Endothelial cell of umbilical vein (primary cell): ENCODE data around the gene C10orf88. TPM values are rescaled to one million over a fixed set of nuclear protein-coding genes. Genes with fewer than 3 reads are reported as not detected.

Experiments used
- BruUV-seq: library from RNA; stranded (reverse); fragments of 400-500 nt; replicated peaks from 2 replicates; lab custom pipeline; 2021; lab: Mats Ljungman, UMichigan
- CTCF ChIA-PET: fragments of 300-600, 350-600 bp; sonication (Branson Sonifier 250); formaldehyde crosslinking; loops from one replicate; lab custom pipeline; 2021; ENCODE audit warnings: antibody characterized with exemption, inconsistent platforms; lab: Charles Lee
- POLR2A ChIA-PET: fragments of 300-600, 350-600 bp; sonication (Branson Sonifier 250); formaldehyde crosslinking; loops from one replicate; lab custom pipeline; 2021; ENCODE audit warnings: antibody characterized with exemption, inconsistent platforms; lab: Charles Lee
- DNase-seq: peaks from one replicate; pipeline ENCODE4 v3.0.0-alpha.2; 2011; ENCODE audit warnings: low read depth, low spot score
- FAIRE-seq: peaks from 2 replicates; lab custom pipeline; 2011; peaks lifted over from hg19 to GRCh38; lab: Jason Lieb, UNC
- H2AFZ ChIP-seq: 2 replicates; pipeline ENCODE4 v1.6.0; 2012; ENCODE audit warnings: low read depth, low read length, control low read depth, inconsistent platforms
- H3K27ac ChIP-seq: 2 replicates; pipeline ENCODE4 v1.5.1; 2011; ENCODE audit warnings: low read depth, mild to moderate bottlenecking, control low read depth, low read length, moderate library complexity; ENCODE audit not compliant: insufficient read depth
- H3K27me3 ChIP-seq, 2 experiments: 2 replicates each; pipeline versions ENCODE4 v1.6.0 to v1.6.1; 2011; ENCODE audit warnings: low read length in 2 of 2, mixed read lengths in 1 of 2; ENCODE audit not compliant: control insufficient read depth in 2 of 2, insufficient read depth in 2 of 2
- H3K36me3 ChIP-seq, 2 experiments: 2 replicates in 1 of 2; 3 replicates in 1 of 2; pipeline ENCODE4 v1.5.1; 2011; ENCODE audit warnings: low read length in 2 of 2, mild to moderate bottlenecking in 1 of 2, moderate library complexity in 1 of 2; ENCODE audit not compliant: control insufficient read depth in 2 of 2, insufficient read depth in 2 of 2; ENCODE audit errors: extremely low read depth in 1 of 2
- H3K4me1 ChIP-seq: 3 replicates; pipeline ENCODE4 v1.5.1; 2011; ENCODE audit warnings: mild to moderate bottlenecking, low read length; ENCODE audit not compliant: control insufficient read depth, insufficient read depth; ENCODE audit errors: extremely low read depth
- H3K4me2 ChIP-seq: 2 replicates; pipeline ENCODE4 v1.6.1; 2011; ENCODE audit warnings: low read length, control low read depth, mixed read lengths; ENCODE audit not compliant: insufficient read depth
- H3K4me3 ChIP-seq, 3 experiments: fragments of 200-600 bp in 1 of 3; sonication (generic), shearing (Covaris generic) in 1 of 3; replicated peaks in 1 of 3; 2 replicates each; pipeline ENCODE4 v1.5.1; 2011 to 2016; ENCODE audit warnings: control low read depth in 3 of 3, low read length in 3 of 3, mild to moderate bottlenecking in 2 of 3, inconsistent platforms in 1 of 3, low read depth in 1 of 3, moderate library complexity in 1 of 3; ENCODE audit not compliant: insufficient read depth in 1 of 3
- H3K79me2 ChIP-seq: 2 replicates; pipeline ENCODE4 v1.6.0; 2012; ENCODE audit warnings: low read length, inconsistent platforms; ENCODE audit not compliant: control insufficient read depth, insufficient read depth
- H3K9ac ChIP-seq: replicated peaks from 2 replicates; pipeline ENCODE3; 2011; ENCODE audit warnings: low read length, control low read depth; ENCODE audit not compliant: insufficient read depth; ENCODE audit errors: extremely low read depth
- H3K9me1 ChIP-seq: replicated peaks from 3 replicates; pipeline ENCODE4 v1.6.0; 2011; ENCODE audit warnings: mild to moderate bottlenecking, low read length; ENCODE audit not compliant: control insufficient read depth, insufficient read depth; ENCODE audit errors: extremely low read depth
- H3K9me3 ChIP-seq: replicated peaks from 2 replicates; pipeline ENCODE4 v1.5.1; 2012; ENCODE audit warnings: low read length, inconsistent platforms; ENCODE audit not compliant: control insufficient read depth, insufficient read depth
- H4K20me1 ChIP-seq: replicated peaks from 2 replicates; pipeline ENCODE3; 2011; ENCODE audit warnings: mild to moderate bottlenecking, low read length; ENCODE audit not compliant: control insufficient read depth, insufficient read depth; ENCODE audit errors: extremely low read depth
- EZH2 ChIP-seq: IDR thresholded peaks from 2 replicates; pipeline ENCODE4 v1.6.1; 2012; ENCODE audit warnings: borderline replicate concordance, low read depth, mild to moderate bottlenecking, moderate library complexity, low read length, inconsistent platforms; ENCODE audit not compliant: severe bottlenecking
- FOS ChIP-seq: IDR thresholded peaks from 2 replicates; pipeline ENCODE4 v1.6.1; 2011; ENCODE audit warnings: mild to moderate bottlenecking, low read length, moderate library complexity, borderline replicate concordance; ENCODE audit not compliant: insufficient read depth
- GATA2 ChIP-seq: IDR thresholded peaks from 2 replicates; pipeline ENCODE4 v1.7.0; 2011; ENCODE audit warnings: low read depth, mild to moderate bottlenecking, moderate library complexity, mixed read lengths, low read length; ENCODE audit not compliant: insufficient read length, insufficient read depth
- JUN ChIP-seq: IDR thresholded peaks from 2 replicates; pipeline ENCODE4 v1.6.1; 2011; ENCODE audit warnings: borderline replicate concordance, low read depth; ENCODE audit not compliant: insufficient read length, insufficient read depth
- MYC ChIP-seq: IDR thresholded peaks from one replicate; pipeline ENCODE4 v1.6.1; 2011; ENCODE audit warnings: mild to moderate bottlenecking, low read depth, low read length
- POLR2A ChIP-seq: IDR thresholded peaks from 2 replicates; pipeline ENCODE4 v1.6.1; 2012; ENCODE audit warnings: low read depth, mild to moderate bottlenecking, control low read depth, low read length
- POLR2AphosphoS5 ChIP-seq: IDR thresholded peaks from 2 replicates; pipeline ENCODE4 v1.6.1; 2012; ENCODE audit warnings: low read depth, mild to moderate bottlenecking, control low read depth, low read length, moderate library complexity; ENCODE audit not compliant: insufficient read depth
- dilution Hi-C: fragments of 300-500 bp; cut with MboI; formaldehyde crosslinking; loops from one replicate; pipeline ENCODE4 v1.15.0; 2019; ENCODE audit warnings: low sequenced_read_pairs; ENCODE audit not compliant: extremely low pct_ligation_motif_present
- intact Hi-C: fragments of 100-400 bp; cut with micrococcal nuclease; formaldehyde crosslinking; loops from one replicate; pipeline ENCODE4 v1.10.0; 2022
- polyA plus RNA-seq, 4 experiments: library from polyadenylated mRNA; depleted of rRNA in 3 of 4; stranded (reverse) in 3 of 4; unstranded in 1 of 4; fragments of >200 nt; gene quantifications; 2 replicates each; pipeline versions ENCODE4 v1.2.1 to v1.2.3, GENCODE V29; 2011 to 2012; ENCODE audit warnings: missing spikeins in 1 of 4
- total RNA-seq: library from RNA; stranded (reverse); gene quantifications from 2 replicates; pipeline ENCODE4 v1.2.3, GENCODE V29; 2021
- TF ChIP-seq, protein P1 (sequence below): IDR thresholded peaks from 2 replicates; pipeline ENCODE4 v1.6.1; 2011; ENCODE audit not compliant: insufficient read depth, insufficient read length
- TF ChIP-seq, protein P2 (sequence below), 2 donors: IDR thresholded peaks; 1 replicate in 1 of 2; 2 replicates in 1 of 2; pipeline ENCODE4 v1.5.1; 2011; ENCODE audit warnings: low read length in 2 of 2, mild to moderate bottlenecking in 2 of 2, moderate library complexity in 2 of 2, control low read depth in 1 of 2, inconsistent platforms in 1 of 2, low read depth in 1 of 2; ENCODE audit not compliant: insufficient read depth in 1 of 2; ENCODE audit errors: extremely low read depth in 1 of 2

Gene C10orf88
- total and polyA plus RNA-seq, 2 donors (not counting 3 experiments of a cell fraction or from before 2014, with no cell fraction given) = 3.6 to 13.2 TPM

DNA sequence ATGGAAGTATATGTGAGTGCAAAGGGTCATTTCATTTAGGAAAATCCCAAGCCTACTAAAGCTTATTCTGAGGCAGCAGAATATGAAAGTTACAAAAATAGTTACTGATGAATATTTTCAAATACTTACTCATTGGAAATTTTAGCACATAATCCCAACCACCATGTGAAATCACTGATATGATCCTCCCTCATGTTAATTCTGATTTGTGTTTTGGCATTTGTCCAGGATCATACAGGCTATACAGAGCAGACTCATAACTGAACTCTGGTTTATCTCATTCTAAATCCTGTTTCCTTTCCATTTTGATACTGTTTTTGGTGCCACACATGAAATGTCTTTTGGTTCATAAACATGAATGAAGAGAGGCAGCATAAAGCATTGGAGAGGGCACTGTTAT lies 71.3 kb downstream of the C10orf88 start:
- CTCF ChIA-PET = no interaction called here
- H3K9me1 ChIP-seq = no peaks in the 10 kb centered on the region
- no peak overlapping the region for H3K4me2 ChIP-seq
- no peak overlapping the region for H3K4me3 ChIP-seq
- dilution Hi-C loops = no loop called here
- H2AFZ ChIP-seq = no peak overlapping the region
- no peaks in the 10 kb centered on the region for H3K27me3 ChIP-seq
- intact Hi-C loops = no loop called here
- H4K20me1 ChIP-seq = no peaks in the 10 kb centered on the region
- TF ChIP-seq GATA2 (no peak), EZH2 (no peak), POLR2A (no peak), JUN (no peak), FOS (no peak), POLR2AphosphoS5 (no peak), MYC (no peak)
- TF ChIP-seq, protein P1, sequence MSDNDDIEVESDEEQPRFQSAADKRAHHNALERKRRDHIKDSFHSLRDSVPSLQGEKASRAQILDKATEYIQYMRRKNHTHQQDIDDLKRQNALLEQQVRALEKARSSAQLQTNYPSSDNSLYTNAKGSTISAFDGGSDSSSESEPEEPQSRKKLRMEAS = no peak
- TF ChIP-seq, protein P2, sequence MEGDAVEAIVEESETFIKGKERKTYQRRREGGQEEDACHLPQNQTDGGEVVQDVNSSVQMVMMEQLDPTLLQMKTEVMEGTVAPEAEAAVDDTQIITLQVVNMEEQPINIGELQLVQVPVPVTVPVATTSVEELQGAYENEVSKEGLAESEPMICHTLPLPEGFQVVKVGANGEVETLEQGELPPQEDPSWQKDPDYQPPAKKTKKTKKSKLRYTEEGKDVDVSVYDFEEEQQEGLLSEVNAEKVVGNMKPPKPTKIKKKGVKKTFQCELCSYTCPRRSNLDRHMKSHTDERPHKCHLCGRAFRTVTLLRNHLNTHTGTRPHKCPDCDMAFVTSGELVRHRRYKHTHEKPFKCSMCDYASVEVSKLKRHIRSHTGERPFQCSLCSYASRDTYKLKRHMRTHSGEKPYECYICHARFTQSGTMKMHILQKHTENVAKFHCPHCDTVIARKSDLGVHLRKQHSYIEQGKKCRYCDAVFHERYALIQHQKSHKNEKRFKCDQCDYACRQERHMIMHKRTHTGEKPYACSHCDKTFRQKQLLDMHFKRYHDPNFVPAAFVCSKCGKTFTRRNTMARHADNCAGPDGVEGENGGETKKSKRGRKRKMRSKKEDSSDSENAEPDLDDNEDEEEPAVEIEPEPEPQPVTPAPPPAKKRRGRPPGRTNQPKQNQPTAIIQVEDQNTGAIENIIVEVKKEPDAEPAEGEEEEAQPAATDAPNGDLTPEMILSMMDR (IDR thresholded peaks at IDR 0.05; ENCODE audit: extremely low read depth in 1 of 2, insufficient read depth in 1 of 2, low read depth in 1 of 2, low read length in 2 of 2) = no peak
- peaks cover 18% of the 10 kb centered on the region for H3K4me1 ChIP-seq
- no peak overlapping the region for H3K9ac ChIP-seq
- FAIRE-seq (no peak), DNase-seq (peak; percentile 49)
- no peaks in the 10 kb centered on the region for H3K9me3 ChIP-seq
- no peak overlapping the region for H3K27ac ChIP-seq
- no peaks in the 10 kb centered on the region for H3K36me3 ChIP-seq
- BruUV-seq = no TSS peak
- POLR2A ChIA-PET = no interaction called here
- peaks cover 17% of the 10 kb centered on the region for H3K79me2 ChIP-seq

Other genes starting within 250 kb of the C10orf88 start
- gene CUZD1, start 108.4 kb downstream of the C10orf88 start, total RNA-seq = 1.1 and 1.5 TPM in 2 replicates
- gene CUZD1, start 108.4 kb downstream of the C10orf88 start, polyA plus RNA-seq = 1.4 and 1.6 TPM in 2 replicates
- 8.5 and 10.6 TPM in 2 replicates for gene FAM24B, start 74.6 kb downstream of the C10orf88 start, total RNA-seq
- 5.3 and 9.3 TPM in 2 replicates for gene FAM24B, start 74.6 kb downstream of the C10orf88 start, polyA plus RNA-seq
- gene FAM24A, start 43.6 kb downstream of the C10orf88 start, total RNA-seq = not detected in 2 replicates
- not detected in 2 replicates for gene FAM24A, start 43.6 kb downstream of the C10orf88 start, polyA plus RNA-seq
- gene PSTK, start 26.2 kb upstream of the C10orf88 start, total RNA-seq = 1.6 and 2.7 TPM in 2 replicates
- gene PSTK, start 26.2 kb upstream of the C10orf88 start, polyA plus RNA-seq = 1.7 and 2.2 TPM in 2 replicates
- 10.0 and 10.3 TPM in 2 replicates for gene IKZF5, start 54.6 kb upstream of the C10orf88 start, total RNA-seq
- 4.5 and 7.1 TPM in 2 replicates for gene IKZF5, start 54.6 kb upstream of the C10orf88 start, polyA plus RNA-seq
- 10.8 and 15.2 TPM in 2 replicates for gene ACADSB, start 54.8 kb upstream of the C10orf88 start, total RNA-seq
- gene ACADSB, start 54.8 kb upstream of the C10orf88 start, polyA plus RNA-seq = 2.6 and 3.1 TPM in 2 replicates
- not detected in 2 replicates for gene HMX3, start 181.7 kb upstream of the C10orf88 start, total RNA-seq
- gene HMX3, start 181.7 kb upstream of the C10orf88 start, polyA plus RNA-seq = not detected in 2 replicates
- not detected in 2 replicates for gene HMX2, start 193.9 kb upstream of the C10orf88 start, total RNA-seq
- gene HMX2, start 193.9 kb upstream of the C10orf88 start, polyA plus RNA-seq = not detected in 2 replicates
- gene BUB3, start 200.2 kb upstream of the C10orf88 start, total RNA-seq = 178 and 193 TPM in 2 replicates
- 128 and 156 TPM in 2 replicates for gene BUB3, start 200.2 kb upstream of the C10orf88 start, polyA plus RNA-seq